Bone marrow (tissue), 2 donors: ENCODE data around the gene GPR161.
"Not testable (repeated sequence)": the region's sequence is repeated elsewhere in the genome, so short reads cannot be mapped to it uniquely, and the experiment has no call there.

ENCODE experiments used
- DNase-seq, 2 donors: peaks; one replicate each; lab custom pipeline; 2025; lab: John Stamatoyannopoulos, UW

GPR161 gene

DNA sequence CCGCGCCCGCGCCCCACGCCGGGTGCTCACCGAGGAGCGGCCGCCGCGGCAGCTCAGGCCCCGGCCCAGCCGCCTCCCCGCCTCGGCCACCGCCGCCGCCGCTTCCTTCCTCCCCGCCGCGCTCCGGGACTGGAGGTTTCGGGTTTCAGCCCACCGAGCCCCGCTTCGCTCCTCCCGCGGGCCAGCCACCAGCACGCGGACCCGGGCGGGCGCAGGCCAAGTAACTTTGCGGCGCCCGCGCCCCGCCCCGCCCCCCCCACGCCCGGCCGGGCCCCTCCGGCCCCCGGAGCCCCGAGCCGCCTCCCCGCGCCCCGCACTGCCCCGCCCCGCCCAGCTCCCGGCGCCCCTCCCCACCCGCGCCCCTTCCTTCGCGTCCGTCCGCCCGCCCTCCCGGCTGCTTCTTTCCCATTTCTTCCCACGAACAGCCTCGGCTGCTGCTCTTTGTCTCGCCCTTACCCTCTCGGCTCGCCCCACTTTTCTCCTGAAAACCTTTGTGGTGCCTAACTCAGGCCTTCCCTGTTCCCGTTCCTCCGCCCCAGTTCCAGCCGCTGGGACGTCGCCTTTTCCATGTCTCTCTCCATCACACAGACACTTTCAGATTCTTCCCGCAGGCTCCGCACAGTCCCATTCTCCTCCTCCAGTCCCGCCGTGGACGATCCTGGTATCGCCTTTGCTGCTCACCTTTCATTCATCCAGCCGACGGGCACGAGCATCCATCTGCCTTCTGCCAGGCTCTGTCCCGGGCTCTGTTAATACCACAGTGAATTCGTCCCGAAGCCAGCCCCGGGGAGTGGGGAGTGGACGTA is at the start of gene GPR161:
Gene GPR161 (minus strand): TSS at position 222 of the 806 bp plus-strand sequence. CDS start 32,080 bp downstream, outside the sequence.
- DNase-seq: peak in 1 of 2 donors; percentile 24

DNA sequence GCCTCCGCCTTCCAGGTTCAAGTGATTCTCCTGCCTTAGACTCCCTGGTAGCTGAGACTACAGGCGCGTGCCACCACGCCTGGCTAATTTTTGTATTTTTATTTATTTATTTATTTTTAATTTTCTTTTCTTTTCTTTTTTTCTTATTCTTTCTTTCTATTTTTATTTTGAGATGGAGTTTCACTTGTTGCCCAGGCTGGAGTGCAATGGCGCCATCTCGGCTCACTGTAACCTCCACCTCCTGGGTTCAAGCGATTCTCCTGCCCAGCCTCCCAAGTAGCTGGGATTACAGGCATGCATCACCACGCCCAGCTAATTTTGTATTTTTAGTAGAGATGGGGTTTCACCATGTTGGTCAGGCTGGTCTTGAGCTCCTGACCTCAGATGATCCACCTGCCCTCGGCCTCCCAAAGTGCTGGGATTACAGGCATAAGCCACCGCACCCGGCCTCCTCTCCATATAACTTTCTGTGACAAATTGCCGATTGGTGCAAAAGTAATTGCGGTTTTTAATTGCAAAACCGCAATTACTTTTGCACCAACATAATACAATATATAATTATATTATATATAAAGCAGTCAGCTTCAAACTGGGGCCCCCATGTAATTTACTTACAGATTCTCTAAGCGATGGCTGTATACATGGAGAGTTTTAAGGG is 44.5 kb upstream of the GPR161 start:
- DNase-seq: not testable (repeated sequence)

- no peak for DNase-seq
Observed at GRCh38 chr1:168180148-168180524, 43.4 kb upstream of the GPR161 start.

GRCh38 chr1:168179438-168180147 is 42.9 kb upstream of the GPR161 start:
- DNase-seq: no peak

DNA sequence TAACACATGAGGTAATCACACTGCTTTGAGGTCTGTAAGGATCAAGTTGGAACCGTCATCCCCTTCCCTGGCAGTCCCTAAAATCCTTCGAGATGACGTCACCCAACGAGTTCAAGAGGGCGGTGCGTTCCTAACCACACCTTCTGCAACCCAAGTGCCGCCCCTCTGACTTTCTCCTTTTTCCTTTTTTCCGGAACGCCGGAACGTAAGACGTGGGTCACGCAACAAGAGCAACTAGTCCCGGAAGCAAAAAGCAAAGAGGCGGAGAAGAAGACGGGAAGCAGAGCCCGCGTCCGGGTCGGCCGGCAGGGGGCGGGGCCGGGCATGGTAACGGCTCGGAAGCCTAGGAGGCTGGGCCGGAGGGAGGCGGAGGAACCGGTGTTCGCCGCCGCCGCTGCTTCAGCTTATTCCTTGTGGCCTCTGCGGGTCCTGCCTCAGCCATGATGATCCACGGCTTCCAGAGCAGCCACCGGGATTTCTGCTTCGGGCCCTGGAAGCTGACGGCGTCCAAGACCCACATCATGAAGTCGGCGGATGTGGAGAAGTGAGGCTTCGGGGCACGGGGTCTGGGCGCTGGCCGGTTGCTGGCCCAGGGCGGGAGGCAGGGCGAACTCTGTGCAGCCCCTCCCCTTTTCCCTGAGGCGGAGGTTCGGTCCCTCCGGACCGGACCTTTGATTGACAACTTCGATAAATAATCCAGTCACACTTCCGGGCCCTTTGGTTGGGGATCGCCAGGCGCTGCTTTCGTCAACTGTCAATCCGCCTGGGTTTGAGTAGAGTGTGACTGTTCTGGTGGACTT is 42.1 kb upstream of the GPR161 start, which contains the start of gene TIPRL:
Gene TIPRL (plus strand): TSS at position 325 of the 800 bp plus-strand sequence. CDS start 116 bp downstream, at position 441.
- DNase-seq: peak; percentile 78 to 96

DNA sequence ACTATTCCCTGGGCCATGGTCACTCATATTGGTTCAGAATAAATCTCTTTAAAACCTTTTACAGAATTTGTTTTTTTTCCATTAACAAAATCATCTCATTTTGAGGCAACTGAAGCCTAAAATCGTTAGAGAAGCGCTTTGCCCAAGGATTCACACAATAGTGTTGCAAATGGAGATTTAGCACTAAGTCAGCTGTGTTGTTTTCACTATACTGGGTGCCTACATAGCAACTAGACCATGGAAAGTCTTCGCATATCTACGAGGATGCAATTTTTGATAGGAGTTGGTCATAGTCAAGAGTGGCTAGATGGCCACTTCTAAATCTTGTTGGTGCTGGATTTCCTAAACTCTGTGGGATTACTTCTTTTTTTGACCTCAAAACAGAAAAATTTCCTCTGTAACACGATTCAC is 41.5 kb upstream of the GPR161 start:
- no peak for DNase-seq

- DNase-seq: no peak
Observed at GRCh38 chr1:168172250-168172915, 35.7 kb upstream of the GPR161 start.

GRCh38 chr1:168170564-168171508 is 34.1 kb upstream of the GPR161 start:
- no peak for DNase-seq

DNA sequence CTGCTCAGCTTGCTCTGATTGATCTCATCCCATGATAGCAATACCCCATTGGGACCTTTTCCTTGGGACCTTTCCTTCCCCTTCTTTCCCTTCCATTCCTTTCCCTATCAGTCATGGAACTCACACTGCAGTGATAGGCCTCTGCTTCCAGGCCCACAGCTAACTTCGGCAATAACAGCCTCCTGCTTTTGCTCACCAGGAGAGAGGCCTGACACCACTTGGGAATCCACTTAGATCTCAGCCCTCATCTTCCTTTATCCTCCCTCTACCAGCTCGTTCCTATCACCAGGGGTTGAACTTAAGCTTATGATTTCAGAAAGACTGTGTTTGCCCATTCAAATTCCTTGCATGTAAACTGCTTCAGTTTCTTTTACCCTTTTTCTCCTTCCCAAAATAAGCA is 31.1 kb upstream of the GPR161 start:
- no peak for DNase-seq

GRCh38 chr1:168164771-168165170 is 28.0 kb upstream of the GPR161 start:
- DNase-seq: no peak

DNA sequence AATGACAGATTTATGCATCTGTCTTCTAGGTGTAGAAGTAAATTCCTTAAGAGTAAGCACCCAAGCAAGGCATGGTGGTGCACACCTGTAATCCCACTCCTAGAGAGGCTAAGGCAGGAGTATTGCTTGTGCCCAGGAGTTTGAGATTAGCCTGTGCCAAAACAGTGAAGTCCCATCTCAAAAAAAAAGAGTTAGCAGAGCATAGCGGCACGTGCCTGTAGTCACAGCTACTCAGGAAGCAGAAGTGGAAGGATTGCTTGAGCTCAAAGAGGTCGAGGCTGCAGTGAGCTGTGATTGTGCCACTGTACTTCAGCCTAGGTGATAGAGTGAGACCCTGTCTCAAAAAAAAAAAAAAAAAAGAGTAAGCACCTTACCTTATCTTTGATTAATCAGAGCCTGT is 26.9 kb upstream of the GPR161 start:
- no peak for DNase-seq

DNA sequence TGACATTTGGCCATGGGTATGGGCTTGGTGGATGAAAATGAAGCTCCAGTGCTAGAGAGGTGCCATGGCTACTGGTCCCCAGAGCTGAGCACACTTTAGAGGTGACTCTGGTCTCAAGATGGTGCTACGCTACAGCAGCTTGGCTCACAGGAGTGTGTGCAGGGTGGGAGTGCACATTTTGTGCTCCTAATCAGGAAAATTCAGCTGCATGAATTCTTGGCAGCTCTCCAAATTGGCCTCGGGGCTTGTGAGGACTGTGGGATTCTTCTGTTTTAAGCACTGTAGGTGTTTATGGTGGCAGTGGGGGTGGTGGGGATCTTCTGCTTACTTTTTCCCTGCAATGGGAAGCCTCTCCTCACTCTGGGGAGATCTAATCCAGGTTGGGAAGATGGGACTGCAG is 24.7 kb upstream of the GPR161 start:
- no peak for DNase-seq

DNA sequence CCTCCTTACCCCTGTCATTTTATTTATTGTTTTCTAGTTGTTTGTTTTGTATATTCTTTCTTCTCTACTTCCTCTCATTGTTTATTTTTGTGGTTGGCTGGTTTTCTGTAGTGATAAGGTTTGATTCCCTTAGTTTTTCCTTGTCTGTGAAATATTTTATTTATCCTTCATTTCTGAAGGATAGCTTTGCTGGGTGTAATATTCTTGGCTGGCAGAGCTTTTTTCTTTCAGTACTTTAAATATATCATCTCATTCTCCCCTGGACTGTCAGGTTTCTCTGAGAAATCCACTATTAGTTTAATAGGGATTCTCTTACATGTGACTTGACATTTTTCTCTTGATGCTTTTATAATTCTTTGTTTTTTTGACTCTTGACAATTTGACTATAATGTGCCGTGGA is 23.2 kb upstream of the GPR161 start:
- no peak for DNase-seq

- DNase-seq: no peak
Observed at GRCh38 chr1:168159251-168159650, 22.5 kb upstream of the GPR161 start.

DNA sequence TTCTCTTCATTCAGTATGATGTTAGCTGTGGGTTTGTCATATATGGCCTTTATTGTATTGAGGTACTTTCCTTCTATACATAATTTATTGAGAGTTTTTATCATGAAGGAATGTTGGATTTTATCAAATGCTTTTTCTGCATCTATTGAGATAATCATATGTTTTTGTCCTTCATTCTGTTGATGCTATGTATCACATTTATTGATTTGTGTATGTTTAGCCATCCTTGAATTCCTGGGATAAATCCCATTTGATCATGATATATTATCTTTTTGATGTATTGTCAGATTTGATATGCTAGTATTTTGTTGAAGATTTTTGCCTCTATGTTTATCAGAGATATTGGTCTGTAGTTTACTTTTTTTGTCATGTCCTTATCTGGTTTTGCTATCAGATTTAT is 20.9 kb upstream of the GPR161 start:
- no peak for DNase-seq

GRCh38 chr1:168155910-168156309 is 19.2 kb upstream of the GPR161 start:
- DNase-seq: no peak

- DNase-seq: not testable (repeated sequence)
Observed at GRCh38 chr1:168154707-168155106, 18.0 kb upstream of the GPR161 start.

GRCh38 chr1:168151935-168152334 is 15.2 kb upstream of the GPR161 start:
- no peak for DNase-seq

DNA sequence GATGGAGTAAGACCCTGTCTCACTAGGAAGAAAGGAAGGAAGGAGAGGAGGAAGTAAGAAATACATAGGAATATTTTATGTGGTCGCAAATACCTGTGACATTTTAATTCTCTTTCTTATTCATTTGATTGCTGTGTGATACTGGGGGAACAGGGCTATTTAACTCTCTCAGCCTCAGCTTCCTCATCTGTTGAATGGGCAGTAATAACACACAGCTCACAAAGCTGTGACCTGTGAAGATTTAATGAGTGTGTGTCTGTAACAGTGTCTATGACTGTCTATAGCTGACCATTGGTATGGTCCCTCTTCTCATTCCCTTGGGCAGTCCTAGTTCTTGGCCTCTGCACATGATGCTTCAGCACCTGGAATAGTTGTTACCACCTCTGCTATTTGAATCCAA is 13.6 kb upstream of the GPR161 start:
- no peak for DNase-seq

GRCh38 chr1:168148916-168149315 is 12.2 kb upstream of the GPR161 start:
- peak in 1 of 2 donors; percentile 80 for DNase-seq
